WTC11 (cell line): Measurements from ENCODE around the gene TRIOBP. TPM values are rescaled to one million over a fixed set of nuclear protein-coding genes. Genes with fewer than 3 reads are reported as not detected.

Experiments
- ATF1 ChIP-seq: sonication (generic); formaldehyde crosslinking; IDR thresholded peaks from 2 replicates; pipeline ENCODE4 v1.8.1; 2023; ENCODE audit warnings: mild to moderate bottlenecking, moderate library complexity, missing genetic modification reagents
- ATF2 ChIP-seq: sonication (generic); formaldehyde crosslinking; IDR thresholded peaks from 2 replicates; pipeline ENCODE4 v1.8.1; 2022; ENCODE audit warnings: low read depth, missing genetic modification reagents, borderline replicate concordance
- EMX1 ChIP-seq: fragments of 250-450 bp; sonication (Bioruptor Pico); IDR thresholded peaks from 2 replicates; pipeline ENCODE4 v1.8.0; 2021; ENCODE audit warnings: mild to moderate bottlenecking
- ESRRA ChIP-seq: sonication (generic); formaldehyde crosslinking; IDR thresholded peaks from 2 replicates; pipeline ENCODE4 v1.8.1; 2022; ENCODE audit warnings: mild to moderate bottlenecking, missing genetic modification reagents, borderline replicate concordance
- ETV6 ChIP-seq: sonication (generic); formaldehyde crosslinking; IDR thresholded peaks from 2 replicates; pipeline ENCODE4 v1.8.1; 2022; ENCODE audit warnings: mild to moderate bottlenecking, missing genetic modification reagents
- FOXJ3 ChIP-seq: sonication (generic); formaldehyde crosslinking; IDR thresholded peaks from 2 replicates; pipeline ENCODE4 v1.9.0; 2021; ENCODE audit warnings: missing genetic modification reagents, mild to moderate bottlenecking, borderline replicate concordance
- FOXK1 ChIP-seq: sonication (generic); formaldehyde crosslinking; IDR thresholded peaks from 2 replicates; pipeline ENCODE4 v1.8.0; 2022; ENCODE audit warnings: mild to moderate bottlenecking, moderate library complexity, missing genetic modification reagents
- FOXP4 ChIP-seq: sonication (generic); formaldehyde crosslinking; IDR thresholded peaks from 2 replicates; pipeline ENCODE4 v1.8.0; 2022; ENCODE audit warnings: mild to moderate bottlenecking, missing genetic modification reagents
- GABPB1 ChIP-seq: sonication (generic); formaldehyde crosslinking; IDR thresholded peaks from 2 replicates; pipeline ENCODE4 v1.8.1; 2023; ENCODE audit warnings: mild to moderate bottlenecking, missing genetic modification reagents
- HMGXB4 ChIP-seq: sonication (generic); formaldehyde crosslinking; IDR thresholded peaks from 2 replicates; pipeline ENCODE4 v1.8.1; 2023; ENCODE audit warnings: mild to moderate bottlenecking, moderate library complexity, missing genetic modification reagents
- IRF1 ChIP-seq: sonication (generic); formaldehyde crosslinking; IDR thresholded peaks from 2 replicates; pipeline ENCODE4 v1.8.0; 2023; ENCODE audit warnings: missing genetic modification reagents
- IRF2 ChIP-seq: sonication (generic); formaldehyde crosslinking; IDR thresholded peaks from 2 replicates; pipeline ENCODE4 v1.8.0; 2022; ENCODE audit warnings: low read depth, missing genetic modification reagents, borderline replicate concordance
- JAZF1 ChIP-seq: fragments of 250-450 bp; sonication (Bioruptor Pico); IDR thresholded peaks from 2 replicates; pipeline ENCODE4 v1.9.0; 2021; ENCODE audit warnings: moderate library complexity, mild to moderate bottlenecking, inconsistent platforms
- JUN ChIP-seq: sonication (generic); formaldehyde crosslinking; IDR thresholded peaks from 2 replicates; pipeline ENCODE4 v1.8.0; 2023; ENCODE audit warnings: mild to moderate bottlenecking, missing genetic modification reagents
- KAT7 ChIP-seq: sonication (generic); formaldehyde crosslinking; IDR thresholded peaks from 2 replicates; pipeline ENCODE4 v1.8.1; 2023; ENCODE audit warnings: missing genetic modification reagents, mild to moderate bottlenecking, borderline replicate concordance
- MLX ChIP-seq: sonication (generic); formaldehyde crosslinking; IDR thresholded peaks from 2 replicates; pipeline ENCODE4 v1.8.1; 2023; ENCODE audit warnings: mild to moderate bottlenecking, missing genetic modification reagents, moderate library complexity
- MYBL2 ChIP-seq: sonication (generic); formaldehyde crosslinking; IDR thresholded peaks from 2 replicates; pipeline ENCODE4 v1.8.1; 2023; ENCODE audit warnings: mild to moderate bottlenecking, moderate library complexity, missing genetic modification reagents
- NR2C2 ChIP-seq: sonication (generic); formaldehyde crosslinking; IDR thresholded peaks from 2 replicates; pipeline ENCODE4 v1.8.0; 2022; ENCODE audit warnings: mild to moderate bottlenecking, missing genetic modification reagents
- NR3C1 ChIP-seq: sonication (generic); formaldehyde crosslinking; conservative IDR thresholded peaks from 2 replicates; pipeline ENCODE4 v1.8.1; 2023; ENCODE audit warnings: low read depth, mild to moderate bottlenecking, missing genetic modification reagents
- PREB ChIP-seq: sonication (generic); formaldehyde crosslinking; IDR thresholded peaks from 2 replicates; pipeline ENCODE4 v1.8.1; 2022; ENCODE audit warnings: mild to moderate bottlenecking, missing genetic modification reagents, moderate library complexity, borderline replicate concordance
- SP1 ChIP-seq: sonication (generic); formaldehyde crosslinking; conservative IDR thresholded peaks from 2 replicates; pipeline ENCODE4 v1.8.1; 2022; ENCODE audit warnings: missing genetic modification reagents
- TEAD1 ChIP-seq: sonication (generic); formaldehyde crosslinking; IDR thresholded peaks from 2 replicates; pipeline ENCODE4 v1.8.0; 2022; ENCODE audit warnings: mild to moderate bottlenecking, missing genetic modification reagents
- TEAD4 ChIP-seq: sonication (generic); formaldehyde crosslinking; IDR thresholded peaks from 2 replicates; pipeline ENCODE4 v1.8.0; 2022; ENCODE audit warnings: mild to moderate bottlenecking, missing genetic modification reagents
- ZBTB21 ChIP-seq: sonication (generic); formaldehyde crosslinking; IDR thresholded peaks from 2 replicates; pipeline ENCODE4 v1.8.1; 2023; ENCODE audit warnings: mild to moderate bottlenecking, missing genetic modification reagents, borderline replicate concordance
- ZNF121 ChIP-seq: sonication (generic); formaldehyde crosslinking; IDR thresholded peaks from 2 replicates; pipeline ENCODE4 v1.8.0; 2023; ENCODE audit warnings: missing genetic modification reagents
- ZNF281 ChIP-seq: sonication (generic); formaldehyde crosslinking; IDR thresholded peaks from 2 replicates; pipeline ENCODE4 v1.8.0; 2023; ENCODE audit warnings: mild to moderate bottlenecking, missing genetic modification reagents
- ZNF671 ChIP-seq: fragments of 250-450 bp; sonication (Bioruptor Pico); IDR thresholded peaks from 2 replicates; pipeline ENCODE4 v1.8.0; 2021; ENCODE audit warnings: mild to moderate bottlenecking
- total RNA-seq: library from RNA; stranded (reverse); gene quantifications from 3 replicates; pipeline ENCODE4 v1.2.3, GENCODE V29; 2021

The TRIOBP gene
- total RNA-seq, 1 experiment from 2014 or later = 54.0 TPM

GRCh38 chr22:37807410-37808293 is 110.8 kb downstream of the TRIOBP start, which contains the start of gene GCAT (continued):
- no peak for TF ChIP-seq FOXP4
- TF ChIP-seq FOXK1 (CRISPR knock-in tag) = peak; percentile 86
- no peak for TF ChIP-seq ZNF671 (CRISPR knock-in tag)
- no peak for TF ChIP-seq ATF2 (CRISPR knock-in tag)
- TF ChIP-seq PREB (CRISPR knock-in tag) = no peak
- TF ChIP-seq IRF2 (CRISPR knock-in tag) = no peak
- TF ChIP-seq EMX1 (CRISPR knock-in tag) = no peak; the same call in 1 of the 2 replicates
- no peak for TF ChIP-seq KAT7 (CRISPR knock-in tag)
- TF ChIP-seq ZBTB21 (CRISPR knock-in tag) = 0 out of 2 replicates have a peak, but pooled peaks have one; percentile 24
- TF ChIP-seq NR2C2 = no peak
- 0 out of 2 replicates have a peak, but pooled peaks have one; percentile 67 for TF ChIP-seq MYBL2 (CRISPR knock-in tag)
- no peak for TF ChIP-seq JUN (CRISPR knock-in tag)
- TF ChIP-seq ETV6 (CRISPR knock-in tag) = peak; percentile 87
- peak; percentile 20; the same call in 1 of the 2 replicates for TF ChIP-seq GABPB1 (CRISPR knock-in tag)
- no peak for TF ChIP-seq JAZF1 (CRISPR knock-in tag)
- peak; percentile 89 for TF ChIP-seq SP1
- TF ChIP-seq NR3C1 (CRISPR knock-in tag) = no peak
- TF ChIP-seq FOXJ3 (CRISPR knock-in tag) = no peak
- peak; percentile 8; the same call in 1 of the 2 replicates for TF ChIP-seq TEAD1
- no peak for TF ChIP-seq ATF1 (CRISPR knock-in tag)
- no peak for TF ChIP-seq IRF1 (CRISPR knock-in tag)
- no peak for TF ChIP-seq ZNF281
- TF ChIP-seq TEAD4 (CRISPR knock-in tag) = no peak
- TF ChIP-seq ESRRA (CRISPR knock-in tag) = no peak
- no peak for TF ChIP-seq ZNF121 (CRISPR knock-in tag)
- TF ChIP-seq HMGXB4 (CRISPR knock-in tag) = 0 out of 2 replicates have a peak, but pooled peaks have one; percentile 42
- TF ChIP-seq MLX (CRISPR knock-in tag) = no peak
